ENCODE results near the gene PNPLA7.

- TF ChIP-seq, protein P1, sequence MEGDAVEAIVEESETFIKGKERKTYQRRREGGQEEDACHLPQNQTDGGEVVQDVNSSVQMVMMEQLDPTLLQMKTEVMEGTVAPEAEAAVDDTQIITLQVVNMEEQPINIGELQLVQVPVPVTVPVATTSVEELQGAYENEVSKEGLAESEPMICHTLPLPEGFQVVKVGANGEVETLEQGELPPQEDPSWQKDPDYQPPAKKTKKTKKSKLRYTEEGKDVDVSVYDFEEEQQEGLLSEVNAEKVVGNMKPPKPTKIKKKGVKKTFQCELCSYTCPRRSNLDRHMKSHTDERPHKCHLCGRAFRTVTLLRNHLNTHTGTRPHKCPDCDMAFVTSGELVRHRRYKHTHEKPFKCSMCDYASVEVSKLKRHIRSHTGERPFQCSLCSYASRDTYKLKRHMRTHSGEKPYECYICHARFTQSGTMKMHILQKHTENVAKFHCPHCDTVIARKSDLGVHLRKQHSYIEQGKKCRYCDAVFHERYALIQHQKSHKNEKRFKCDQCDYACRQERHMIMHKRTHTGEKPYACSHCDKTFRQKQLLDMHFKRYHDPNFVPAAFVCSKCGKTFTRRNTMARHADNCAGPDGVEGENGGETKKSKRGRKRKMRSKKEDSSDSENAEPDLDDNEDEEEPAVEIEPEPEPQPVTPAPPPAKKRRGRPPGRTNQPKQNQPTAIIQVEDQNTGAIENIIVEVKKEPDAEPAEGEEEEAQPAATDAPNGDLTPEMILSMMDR (conservative IDR thresholded peaks at IDR 0.05; ENCODE audit: low read length): no peak
- TF ChIP-seq EZH2phosphoT487 (IDR thresholded peaks at IDR 0.05; ENCODE audit: borderline replicate concordance, low read depth, low read length): no peak
Observed at GRCh38 chr9:137556069-137556838, 6.1 kb upstream of the PNPLA7 start.
